HG03097 (cell line): Measurements from ENCODE around the gene CD200R1.
A peak's percentile ranks its signal among the peaks of the same experiment; 100 is the strongest.

Experiments used
- ATAC-seq: cut with Tn5 transposase; IDR thresholded peaks from one replicate; pipeline ENCODE4 v1.9.1; 2021; ENCODE audit not compliant: unreplicated experiment, low FRiP score

CD200R1 gene, protein sequence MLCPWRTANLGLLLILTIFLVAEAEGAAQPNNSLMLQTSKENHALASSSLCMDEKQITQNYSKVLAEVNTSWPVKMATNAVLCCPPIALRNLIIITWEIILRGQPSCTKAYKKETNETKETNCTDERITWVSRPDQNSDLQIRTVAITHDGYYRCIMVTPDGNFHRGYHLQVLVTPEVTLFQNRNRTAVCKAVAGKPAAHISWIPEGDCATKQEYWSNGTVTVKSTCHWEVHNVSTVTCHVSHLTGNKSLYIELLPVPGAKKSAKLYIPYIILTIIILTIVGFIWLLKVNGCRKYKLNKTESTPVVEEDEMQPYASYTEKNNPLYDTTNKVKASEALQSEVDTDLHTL

DNA sequence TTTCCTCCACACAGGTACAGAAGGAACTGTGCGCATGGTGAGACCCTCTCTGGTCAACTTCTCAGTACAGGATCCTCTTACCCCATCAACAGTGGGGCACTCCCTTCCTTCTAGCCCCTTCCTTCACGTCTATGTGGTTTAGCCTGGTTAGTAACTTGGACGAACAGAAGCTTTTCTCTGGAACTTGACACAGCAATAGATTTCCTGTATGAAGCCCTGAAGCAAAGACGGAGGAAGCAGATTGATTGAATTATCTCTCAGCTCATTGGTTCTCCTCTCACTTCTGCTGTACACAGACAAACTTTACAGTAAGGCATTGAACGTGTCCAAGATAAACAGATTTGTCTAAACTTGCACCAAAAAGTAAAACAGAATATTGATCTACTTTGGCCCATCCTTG, at the start of gene CD200R1:
TSS of gene CD200R1 (minus strand) at position 210 of the 400 bp plus-strand sequence. CDS start 246 bp downstream, outside the sequence.
- ATAC-seq = no peak

DNA sequence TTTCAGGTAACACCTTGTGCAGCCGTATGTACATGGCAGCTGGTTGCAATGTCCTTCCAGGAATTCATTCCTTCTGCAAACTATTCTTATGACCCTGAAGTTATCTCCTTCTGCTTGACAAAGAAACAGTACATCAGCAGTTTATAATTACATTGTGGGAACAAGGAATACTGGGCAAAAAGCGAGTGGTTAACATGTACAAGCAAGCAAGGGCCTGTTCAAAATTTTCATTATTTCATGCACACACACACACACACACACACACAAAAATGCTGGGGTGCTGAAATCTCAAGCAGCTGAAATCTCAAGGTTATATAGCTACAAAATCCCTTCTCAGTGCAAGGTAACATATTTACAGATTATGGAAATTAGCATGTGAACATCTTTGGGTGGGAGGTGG, 46.6 kb upstream of the CD200R1 start:
- ATAC-seq = no peak

DNA sequence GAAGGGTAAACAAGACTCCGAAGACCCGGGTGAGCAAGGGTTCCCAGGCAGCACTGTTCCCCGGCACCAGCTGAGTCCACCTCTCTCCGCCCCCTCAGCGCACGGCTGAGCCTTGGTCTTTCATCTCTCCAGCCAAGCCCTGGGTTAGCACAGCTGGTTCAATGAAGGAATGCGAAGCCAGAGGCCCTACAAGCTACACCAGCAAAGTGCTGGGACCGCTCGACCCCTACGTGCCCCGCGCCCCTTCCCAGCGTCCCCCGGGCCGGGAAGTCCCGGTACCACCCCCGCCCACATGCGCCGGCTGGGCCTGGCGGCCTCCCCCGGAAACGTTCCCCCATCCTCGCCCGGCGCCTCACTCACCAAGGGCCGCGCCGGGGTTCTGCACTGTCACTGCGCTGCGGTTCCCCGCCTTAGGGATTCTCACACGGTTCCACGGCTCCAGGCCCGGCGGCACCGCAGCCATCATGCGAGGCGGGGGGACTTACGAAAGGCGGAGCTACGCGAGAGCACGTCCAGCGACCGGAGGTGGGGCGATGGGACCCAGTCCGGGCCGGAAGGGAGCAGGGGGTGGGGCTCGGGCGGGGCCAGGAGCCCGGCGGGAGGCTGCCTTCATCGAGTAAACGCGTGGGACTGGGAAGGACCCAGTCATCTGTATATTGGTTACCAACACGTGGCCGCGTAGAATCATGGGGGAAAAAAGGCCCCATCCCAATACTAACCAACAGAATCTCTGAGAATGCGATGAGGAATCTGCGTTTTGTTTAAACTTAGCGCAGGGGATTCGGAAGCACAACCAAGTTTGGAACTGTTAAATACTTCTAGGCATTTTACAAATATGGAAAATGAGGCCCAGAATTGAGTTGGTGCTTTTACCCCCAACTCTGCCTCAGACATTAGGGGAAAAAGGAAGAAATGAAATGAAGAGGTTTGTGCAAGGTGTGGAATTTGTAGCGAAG, 44.6 kb upstream of the CD200R1 start:
- peak; percentile 90 for ATAC-seq

DNA sequence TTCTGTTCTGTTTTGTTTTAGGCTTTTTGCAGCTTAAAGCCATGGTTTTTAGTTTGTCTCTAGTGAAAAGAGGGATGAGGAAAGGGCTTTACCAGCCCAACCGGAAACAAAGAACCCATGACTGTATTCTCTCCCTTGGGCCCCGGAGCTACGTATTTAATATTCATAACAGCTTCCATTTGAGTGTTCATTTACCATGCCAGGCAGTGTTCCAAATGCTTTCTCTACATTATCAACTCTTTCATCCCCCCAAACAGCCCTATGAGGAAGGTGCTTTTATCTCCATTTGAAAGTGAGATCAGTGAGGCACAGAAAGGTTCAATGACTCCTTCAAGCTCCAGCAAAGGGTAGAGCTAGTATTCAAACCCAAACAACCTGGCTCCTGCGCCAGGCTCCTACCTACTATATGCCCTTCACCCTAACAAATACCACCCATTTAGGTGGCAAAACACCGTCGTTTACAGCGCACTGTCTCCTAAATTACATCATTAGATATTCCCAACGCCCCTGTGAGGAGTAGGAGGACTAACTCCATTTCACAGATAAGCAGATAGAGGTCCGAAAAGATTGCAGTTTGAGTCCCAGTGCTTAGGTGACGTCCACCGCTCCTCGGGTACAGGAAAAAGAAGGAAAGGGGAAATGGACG, 43.8 kb upstream of the CD200R1 start:
- no peak for ATAC-seq

DNA sequence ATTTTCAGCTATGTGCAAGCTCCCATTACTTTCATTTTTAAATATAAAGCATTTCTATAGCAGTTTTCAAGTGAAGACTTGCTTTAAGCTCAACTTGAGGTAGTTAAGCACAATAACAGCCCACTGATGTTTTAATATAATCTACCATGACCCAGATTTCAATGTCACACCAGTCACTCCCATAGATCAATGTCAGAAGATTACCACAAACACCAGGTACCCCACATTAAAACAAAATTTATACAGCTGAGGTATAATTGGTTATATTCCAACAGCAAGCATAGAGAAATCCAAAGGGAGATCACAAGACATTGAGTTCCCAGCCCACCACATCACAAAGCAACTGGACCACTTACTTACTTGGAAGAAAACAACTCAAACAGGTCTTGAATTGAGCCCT, 38.7 kb upstream of the CD200R1 start:
- no peak for ATAC-seq

DNA sequence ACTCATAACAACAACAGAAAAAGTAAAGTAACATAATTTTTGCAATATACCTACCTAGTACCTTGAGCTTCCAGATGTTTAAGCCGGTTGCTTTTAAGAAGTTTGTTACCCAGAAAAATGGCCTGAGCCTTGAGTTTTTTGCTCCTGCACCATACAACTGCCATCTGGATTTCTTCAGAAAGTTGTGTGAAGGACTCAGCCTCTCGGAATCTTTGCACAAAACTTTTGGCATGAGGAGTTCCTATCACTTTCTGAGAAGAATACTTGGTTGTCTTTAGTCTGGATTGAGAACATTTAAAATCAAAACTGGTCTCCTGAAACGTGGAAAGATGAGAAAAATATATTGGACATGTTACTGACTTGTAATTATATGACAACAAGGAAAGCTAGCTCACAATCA, 33.2 kb upstream of the CD200R1 start:
- ATAC-seq = no peak

DNA sequence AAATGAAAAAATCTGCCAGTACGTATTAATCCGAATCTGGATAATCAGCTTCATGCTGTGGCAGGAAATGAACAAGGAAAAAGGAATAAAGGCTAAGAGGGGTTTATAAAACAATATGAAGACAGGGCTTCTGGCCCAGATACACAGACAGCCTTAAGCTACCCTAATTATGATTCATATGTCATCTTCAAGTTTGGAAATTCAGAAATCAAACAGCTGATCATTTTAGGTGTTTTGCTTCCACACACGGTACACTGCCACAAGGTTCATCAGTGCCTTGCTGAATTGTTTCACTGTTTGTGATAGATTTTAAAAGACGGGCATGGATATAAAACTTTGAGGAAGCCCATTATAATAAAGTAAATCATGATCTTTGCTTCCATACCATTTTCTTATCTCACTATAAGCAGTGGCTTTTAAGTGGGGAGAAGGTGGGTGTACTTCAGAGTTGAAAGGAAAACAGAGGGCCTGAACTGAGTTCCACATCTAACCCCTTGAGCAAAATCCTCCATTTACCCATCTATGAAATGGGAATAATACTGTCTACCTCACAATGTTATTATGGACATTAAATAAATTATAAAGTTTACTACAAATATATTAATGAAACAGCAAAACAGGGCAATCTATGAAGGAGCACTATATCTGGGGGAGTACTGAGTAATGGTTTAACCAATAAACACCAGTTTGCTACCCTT, 31.6 kb upstream of the CD200R1 start:
- no peak for ATAC-seq

DNA sequence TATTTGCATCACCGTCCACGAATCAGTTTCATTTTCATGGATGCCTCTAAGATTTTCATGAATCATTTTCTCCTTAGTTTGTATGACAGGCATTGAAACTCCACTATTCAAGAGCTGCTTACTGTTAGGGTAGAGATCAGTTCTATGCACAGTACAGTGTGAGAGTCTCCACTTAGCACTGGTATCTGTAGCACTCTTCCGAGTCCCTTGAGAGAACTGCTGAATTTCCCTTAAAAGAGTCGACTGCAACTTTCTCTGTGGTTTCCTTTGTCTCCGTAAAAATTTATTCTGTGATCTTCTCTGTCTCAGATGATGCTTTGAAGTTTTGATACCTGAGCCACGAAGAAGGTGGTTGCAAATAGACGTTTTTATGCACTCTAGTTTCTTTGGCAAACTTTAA, 30.7 kb upstream of the CD200R1 start:
- no peak for ATAC-seq

DNA sequence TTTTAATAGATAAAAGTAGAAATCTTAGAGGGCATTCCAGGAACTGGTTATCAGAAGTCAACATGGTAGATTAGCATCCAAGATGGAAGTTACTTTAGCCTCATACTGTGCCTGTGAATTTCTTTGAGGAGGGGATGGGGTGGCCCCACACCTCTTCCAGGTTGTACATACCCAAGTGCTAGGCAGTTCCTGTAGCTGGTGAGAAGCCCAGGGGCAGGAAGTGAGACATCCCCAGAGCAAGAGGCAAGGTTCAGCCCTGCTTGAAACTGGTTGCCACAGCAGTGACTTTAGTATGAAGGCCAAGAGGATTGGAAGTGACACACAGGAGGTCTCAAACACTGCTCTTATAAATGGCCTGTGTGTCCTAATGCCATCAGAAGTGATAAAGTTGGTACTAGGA, 27.8 kb upstream of the CD200R1 start:
- no peak for ATAC-seq

DNA sequence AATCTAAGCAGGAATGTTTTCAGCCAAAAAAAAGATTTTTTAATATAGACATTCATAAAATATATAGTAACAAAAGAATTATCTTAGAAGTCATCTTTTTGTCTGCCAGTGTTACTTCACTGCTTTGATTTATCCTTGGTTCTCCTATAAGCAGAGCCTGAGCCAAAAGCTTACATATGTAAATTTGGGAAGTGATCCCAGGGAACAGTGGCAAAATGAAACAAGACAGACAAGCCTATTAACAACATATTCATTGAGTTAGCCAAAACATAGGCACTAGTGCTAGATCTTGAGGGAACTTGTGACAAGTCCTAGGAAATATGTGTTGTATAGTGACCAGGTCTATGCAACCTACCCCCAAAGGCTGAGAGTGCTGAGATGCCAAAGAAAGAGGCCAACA, 27.1 kb upstream of the CD200R1 start:
- ATAC-seq = no peak

DNA sequence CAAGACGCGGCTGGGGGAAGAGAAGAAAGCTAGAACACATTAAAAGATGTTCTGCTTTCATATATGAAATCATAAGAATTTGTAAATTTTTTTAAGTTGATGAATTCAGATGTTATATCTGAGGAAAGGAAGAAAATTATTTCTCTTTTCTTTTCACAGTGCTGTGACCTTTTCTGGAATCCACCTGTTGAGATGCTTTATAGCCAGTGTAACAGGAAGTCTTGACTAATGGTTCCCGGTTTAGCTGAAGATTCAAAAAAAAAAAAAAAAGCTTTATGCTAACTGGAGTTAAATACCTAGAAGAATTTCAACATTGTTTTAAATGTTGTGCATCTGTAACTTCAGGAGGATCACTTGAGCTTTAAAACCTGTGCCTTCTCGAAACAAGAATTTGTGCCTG, 25.8 kb upstream of the CD200R1 start:
- no peak for ATAC-seq

DNA sequence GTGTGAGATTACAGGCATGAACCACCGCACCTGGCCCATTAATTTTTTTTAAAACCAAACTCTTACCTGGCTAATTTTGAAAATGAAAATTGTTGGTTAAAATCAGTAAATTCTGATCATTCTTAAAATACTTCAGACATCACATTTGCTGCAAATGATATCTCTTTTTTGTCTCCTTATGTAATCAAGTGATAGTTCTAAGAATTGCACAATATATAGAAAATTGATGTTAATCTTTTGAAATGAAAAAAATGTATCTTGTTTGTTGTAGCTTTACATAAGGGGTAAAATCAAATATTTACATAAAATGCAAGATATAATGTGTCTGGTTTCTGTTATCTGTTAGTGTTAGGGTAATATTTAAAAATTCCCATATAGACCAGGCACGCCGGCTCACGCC, 20.9 kb upstream of the CD200R1 start:
- no peak for ATAC-seq

DNA sequence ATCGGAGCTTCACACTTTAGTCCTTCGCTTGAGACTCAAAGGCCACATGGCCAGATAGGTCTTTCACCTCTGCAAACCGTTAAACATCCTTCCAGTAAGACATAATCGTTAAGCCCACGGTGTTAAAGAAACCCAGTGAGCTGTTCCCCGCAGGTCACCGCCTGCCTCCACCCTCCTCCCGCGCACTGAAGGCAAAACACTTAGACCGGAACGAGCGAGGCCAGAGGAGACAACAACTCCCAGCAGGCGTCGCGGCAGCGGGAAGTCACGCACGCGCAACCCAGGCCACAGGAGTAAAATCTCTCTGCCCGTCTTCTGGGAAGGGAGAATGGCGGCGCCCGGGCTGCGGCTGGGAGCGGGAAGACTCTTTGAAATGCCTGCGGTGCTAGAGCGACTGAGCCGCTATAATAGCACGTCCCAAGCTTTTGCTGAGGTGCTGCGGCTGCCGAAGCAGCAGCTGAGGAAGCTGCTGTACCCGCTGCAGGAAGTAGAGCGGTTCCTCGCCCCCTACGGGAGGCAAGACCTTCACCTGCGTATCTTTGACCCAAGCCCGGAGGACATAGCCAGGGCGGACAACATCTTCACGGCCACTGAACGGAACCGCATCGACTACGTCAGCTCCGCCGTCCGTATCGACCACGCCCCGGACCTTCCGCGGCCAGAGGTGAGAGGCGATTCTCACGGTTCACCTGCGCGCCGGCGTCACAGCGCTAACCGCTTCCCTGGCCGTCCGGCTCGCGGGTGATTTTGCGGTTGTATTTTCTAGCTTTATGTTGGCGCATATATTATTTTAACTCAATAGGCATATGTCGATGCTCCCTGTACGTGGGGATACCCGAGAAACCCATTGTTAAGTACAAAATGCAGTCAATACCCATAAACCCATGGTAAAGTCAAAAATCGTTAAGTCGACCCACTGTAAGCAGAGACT, 16.0 kb upstream of the CD200R1 start, which contains the start of gene GTPBP8:
TSS of gene GTPBP8 (plus strand) at position 313 of the 931 bp plus-strand sequence. CDS start at position 329, 16 bp downstream.
- ATAC-seq = peak; percentile 93

DNA sequence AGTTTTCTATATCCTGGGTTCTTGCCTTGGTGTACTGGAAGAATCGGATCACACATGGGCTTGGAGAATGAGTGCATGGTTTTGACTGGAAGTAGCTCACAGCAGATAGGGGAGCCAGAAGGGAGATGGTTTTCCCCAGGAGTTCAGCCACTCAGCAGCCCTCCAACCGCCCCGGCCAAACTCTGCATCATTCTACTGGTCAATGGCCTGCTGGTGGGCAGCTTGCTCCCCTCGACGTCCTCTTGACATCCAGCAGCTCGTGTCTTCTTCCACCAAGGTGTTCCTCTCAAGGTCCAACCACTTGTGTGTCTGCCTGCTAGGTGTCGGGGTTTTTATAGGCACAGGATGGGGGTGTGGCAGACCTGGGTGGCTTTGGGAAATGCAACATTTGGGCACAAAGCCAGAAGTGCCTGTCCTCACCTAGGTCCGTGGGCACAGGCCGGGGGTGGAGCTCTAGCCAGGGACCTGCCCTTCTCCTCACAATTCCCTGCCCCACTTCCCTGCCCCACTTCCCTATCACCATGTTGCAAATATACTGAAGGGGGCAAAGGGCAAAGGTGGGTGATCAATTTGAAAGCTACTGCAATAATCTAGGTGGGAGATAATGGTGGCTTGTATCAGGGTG, 12.9 kb upstream of the CD200R1 start:
- no peak for ATAC-seq

DNA sequence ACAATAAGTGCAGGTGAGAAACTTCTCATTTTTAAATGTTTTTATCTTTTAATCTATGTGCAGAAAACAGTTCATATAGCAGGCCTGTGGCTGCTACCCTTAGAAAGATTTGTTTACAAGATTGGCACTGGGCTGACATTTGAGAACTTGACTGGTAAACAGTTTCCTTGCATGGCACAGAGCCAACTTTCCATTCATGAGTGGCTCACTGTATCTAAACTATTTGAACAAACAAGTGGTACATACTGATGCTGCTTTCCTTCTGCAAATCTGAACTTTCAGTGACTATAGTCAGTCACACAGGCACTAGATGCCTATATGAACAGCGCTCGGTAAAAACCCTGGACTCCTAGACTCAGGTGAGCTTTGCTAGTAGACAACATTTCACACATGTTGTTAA, 9.6 kb upstream of the CD200R1 start:
- no peak for ATAC-seq

DNA sequence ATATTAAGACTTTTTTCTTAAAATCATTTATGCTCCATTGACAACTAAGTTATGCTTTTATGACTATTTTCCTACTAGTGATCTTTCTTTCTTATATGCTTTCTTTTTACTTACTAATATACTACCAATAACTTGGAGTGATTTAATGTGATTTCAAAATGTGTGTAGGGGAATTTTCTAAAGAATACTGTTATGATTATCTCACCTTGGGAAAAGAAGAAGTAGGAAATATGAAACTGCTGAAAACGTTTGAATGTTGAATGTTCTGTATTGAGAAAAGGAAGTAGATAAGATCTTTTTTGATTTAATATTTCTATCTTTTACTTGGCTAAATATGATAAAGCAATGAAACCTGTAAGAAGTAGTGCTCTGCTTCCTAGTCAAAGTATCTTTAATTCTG, 7.8 kb upstream of the CD200R1 start:
- ATAC-seq = no peak

DNA sequence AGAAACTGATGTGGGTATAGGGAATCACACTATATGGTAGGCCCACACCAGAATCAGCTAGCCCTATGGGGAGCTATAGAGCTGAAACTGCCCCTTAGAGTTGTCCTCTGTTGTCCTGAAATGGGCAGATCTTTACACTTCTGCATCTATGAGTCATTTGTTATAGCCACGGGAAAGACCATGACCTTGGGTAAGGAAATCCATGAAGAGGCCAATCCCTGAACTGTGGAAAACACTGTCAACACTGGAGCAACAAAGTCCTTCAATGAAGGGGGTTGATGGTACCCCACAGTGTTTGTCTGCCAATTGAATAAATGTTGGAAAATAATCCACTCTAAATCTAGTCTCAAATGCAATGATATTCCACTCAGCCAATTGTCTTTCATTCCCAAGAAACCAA, 5.2 kb upstream of the CD200R1 start:
- no peak for ATAC-seq

DNA sequence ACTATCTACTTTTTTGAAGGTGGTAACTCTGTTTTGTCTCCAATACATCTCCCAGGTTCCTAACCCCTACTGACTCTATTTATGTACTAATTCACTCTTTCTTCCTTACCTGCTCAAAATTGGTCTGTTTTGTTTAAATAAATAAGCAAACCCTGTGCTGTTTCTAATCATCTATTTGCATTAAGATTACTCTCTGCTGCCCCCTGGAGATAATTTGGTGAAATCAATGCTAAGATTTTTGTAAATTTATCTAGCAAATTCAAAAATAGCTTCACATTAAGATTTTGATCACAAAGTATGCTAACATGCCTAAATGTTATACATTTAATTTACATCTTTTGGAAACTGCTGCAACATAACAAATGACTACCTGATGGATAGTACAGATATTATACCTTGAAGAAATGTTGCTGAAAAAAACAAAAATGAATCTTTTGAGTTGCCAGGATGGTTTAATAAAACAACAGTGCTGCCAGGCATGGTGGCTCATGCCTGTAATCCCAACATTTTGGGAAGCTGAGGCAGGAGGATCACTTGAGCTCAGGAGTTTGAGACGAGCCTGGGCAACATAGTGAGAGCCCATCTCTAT, 4.4 kb upstream of the CD200R1 start:
- ATAC-seq = no peak

DNA sequence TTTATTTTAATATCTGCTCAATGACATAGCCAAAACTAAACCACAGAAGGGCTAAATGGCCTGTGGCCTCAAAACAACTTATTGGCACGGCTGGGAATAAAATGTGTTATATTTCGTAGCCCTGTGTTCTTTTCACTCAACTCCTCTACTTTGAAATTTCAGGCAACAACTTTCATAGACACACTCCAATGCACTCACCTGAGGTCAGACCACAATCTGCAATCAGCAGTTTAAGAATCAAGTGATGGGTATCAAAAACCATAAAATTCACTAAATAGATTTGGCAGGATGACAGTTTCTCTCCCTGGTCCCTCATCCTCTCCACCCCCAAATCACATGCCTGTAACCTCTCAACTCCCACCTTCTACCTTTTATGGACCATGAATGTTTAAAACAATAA, 2.0 kb upstream of the CD200R1 start:
- ATAC-seq = no peak
